Measurements from ENCODE around the gene TAF1A.
"Not testable (repeated sequence)": the region's sequence is repeated elsewhere in the genome, so short reads cannot be mapped to it uniquely, and the experiment has no call there.

TAF1A gene

DNA sequence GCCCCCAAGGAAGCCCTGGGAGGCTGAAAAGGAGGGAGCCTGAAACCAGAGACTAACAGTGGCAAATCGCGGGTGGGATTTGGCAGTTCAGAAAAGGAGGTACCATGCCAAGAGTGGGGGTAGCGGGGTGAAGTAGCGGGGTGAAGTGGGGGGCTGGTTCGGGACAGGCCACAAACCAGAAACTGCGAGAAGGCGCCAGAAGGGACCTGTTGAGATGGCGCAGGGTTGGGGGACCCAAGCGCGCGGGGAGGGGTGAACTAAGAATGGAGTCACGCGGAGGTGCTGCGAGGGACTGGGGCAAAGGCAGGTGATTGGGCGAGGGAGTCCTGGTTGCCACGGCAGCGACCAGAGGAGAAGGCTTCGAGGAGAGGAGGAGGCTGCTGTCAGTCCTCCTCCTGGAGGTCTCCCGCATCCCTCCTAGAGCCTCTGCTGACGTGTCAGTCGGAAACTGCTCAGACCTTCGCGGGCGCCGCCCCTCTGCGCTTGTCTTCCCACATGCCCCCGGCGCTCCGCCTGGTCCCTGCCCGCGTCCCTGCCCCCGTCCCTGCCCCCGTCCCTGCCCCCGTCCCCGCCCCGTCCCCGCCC lies 27.7 kb upstream of the TAF1A start:
- peak; percentile 97 to 99 for DNase-seq (ENCODE audit: low read depth in 2 of 2)
- peak overlapping the region; percentile 53 to 54 for H3K4me3 ChIP-seq (replicated peaks in 1 of 2; ENCODE audit: low read depth in 2 of 2, low read length in 2 of 2)
- TF ChIP-seq, protein P1, sequence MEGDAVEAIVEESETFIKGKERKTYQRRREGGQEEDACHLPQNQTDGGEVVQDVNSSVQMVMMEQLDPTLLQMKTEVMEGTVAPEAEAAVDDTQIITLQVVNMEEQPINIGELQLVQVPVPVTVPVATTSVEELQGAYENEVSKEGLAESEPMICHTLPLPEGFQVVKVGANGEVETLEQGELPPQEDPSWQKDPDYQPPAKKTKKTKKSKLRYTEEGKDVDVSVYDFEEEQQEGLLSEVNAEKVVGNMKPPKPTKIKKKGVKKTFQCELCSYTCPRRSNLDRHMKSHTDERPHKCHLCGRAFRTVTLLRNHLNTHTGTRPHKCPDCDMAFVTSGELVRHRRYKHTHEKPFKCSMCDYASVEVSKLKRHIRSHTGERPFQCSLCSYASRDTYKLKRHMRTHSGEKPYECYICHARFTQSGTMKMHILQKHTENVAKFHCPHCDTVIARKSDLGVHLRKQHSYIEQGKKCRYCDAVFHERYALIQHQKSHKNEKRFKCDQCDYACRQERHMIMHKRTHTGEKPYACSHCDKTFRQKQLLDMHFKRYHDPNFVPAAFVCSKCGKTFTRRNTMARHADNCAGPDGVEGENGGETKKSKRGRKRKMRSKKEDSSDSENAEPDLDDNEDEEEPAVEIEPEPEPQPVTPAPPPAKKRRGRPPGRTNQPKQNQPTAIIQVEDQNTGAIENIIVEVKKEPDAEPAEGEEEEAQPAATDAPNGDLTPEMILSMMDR (IDR thresholded peaks at IDR 0.05; ENCODE audit: low read depth, low read length) = no peak

DNA sequence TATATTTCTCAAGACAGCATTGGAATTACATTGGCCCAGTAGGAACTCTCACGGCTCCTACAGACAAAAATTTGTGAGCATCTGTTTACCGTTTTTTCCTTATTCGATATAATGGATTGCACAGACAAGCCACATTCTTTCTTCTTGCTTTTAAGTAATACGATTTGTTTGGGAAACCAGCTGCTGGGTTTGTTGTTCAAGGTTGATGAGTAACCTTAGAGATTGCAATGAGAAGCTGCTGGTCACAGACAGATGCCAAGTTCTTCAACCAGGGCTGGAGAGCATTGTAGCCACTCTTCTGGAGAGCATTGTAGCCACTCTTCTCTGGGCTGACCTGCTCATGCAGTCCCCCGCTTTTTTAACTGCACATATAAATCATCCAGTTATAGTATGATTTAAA lies 26.8 kb upstream of the TAF1A start:
- no peak overlapping the region for H3K4me3 ChIP-seq (replicated peaks in 1 of 2; ENCODE audit: low read depth in 2 of 2, low read length in 2 of 2)

DNA sequence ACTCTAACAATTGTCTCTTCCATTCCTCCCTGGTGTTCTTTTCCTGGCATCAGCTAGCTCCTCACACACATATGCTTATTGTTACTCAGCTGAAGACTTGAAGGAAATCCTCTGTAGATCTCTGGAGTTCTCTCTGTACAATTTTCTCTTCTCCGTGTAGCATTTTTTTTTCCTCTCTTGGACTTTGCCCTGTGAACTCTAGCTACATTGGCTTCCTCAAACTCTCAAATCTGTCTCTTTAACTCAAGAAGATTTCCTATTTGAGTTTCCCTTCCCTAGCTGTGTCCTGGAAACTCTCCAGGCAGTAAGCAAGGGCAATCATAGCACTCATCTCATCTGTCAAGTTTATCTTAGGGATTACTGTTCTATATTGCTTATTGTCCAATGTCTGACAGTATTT lies 23.9 kb upstream of the TAF1A start:
- TF ChIP-seq, protein P1 (IDR thresholded peaks at IDR 0.05; ENCODE audit: low read depth, low read length) = no peak
- no peak for DNase-seq (ENCODE audit: low read depth in 2 of 2)
- H3K4me3 ChIP-seq (replicated peaks in 1 of 2; ENCODE audit: low read depth in 2 of 2, low read length in 2 of 2) = no peak overlapping the region

More for the DNA sequence above, 26.8 kb upstream of the TAF1A start:
- TF ChIP-seq, protein P1 (IDR thresholded peaks at IDR 0.05; ENCODE audit: low read depth, low read length) = no peak
- DNase-seq (ENCODE audit: low read depth in 2 of 2) = peak; percentile 72 to 89

DNA sequence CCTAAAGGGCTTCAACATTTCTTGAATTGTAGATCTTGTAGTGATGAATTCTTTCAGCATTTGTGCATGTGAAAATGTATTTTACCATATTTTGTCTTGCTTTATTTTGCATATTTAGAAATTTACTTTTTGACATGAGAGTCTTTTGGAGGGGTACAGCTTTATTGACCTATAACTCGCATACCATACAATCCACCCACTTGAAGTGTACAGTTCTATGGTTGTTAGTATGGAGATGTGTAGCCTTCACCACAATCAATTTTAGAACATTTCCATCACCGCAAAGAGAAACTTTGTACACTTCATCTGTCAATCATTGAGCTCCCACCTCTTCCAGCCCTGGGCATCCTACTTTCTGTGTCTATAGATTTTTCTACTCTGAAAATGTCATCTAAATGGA lies 21.0 kb upstream of the TAF1A start:
- TF ChIP-seq, protein P1 (IDR thresholded peaks at IDR 0.05; ENCODE audit: low read depth, low read length) = no peak
- no peak for DNase-seq (ENCODE audit: low read depth in 2 of 2)
- H3K4me3 ChIP-seq (replicated peaks in 1 of 2; ENCODE audit: low read depth in 2 of 2, low read length in 2 of 2) = no peak overlapping the region

DNA sequence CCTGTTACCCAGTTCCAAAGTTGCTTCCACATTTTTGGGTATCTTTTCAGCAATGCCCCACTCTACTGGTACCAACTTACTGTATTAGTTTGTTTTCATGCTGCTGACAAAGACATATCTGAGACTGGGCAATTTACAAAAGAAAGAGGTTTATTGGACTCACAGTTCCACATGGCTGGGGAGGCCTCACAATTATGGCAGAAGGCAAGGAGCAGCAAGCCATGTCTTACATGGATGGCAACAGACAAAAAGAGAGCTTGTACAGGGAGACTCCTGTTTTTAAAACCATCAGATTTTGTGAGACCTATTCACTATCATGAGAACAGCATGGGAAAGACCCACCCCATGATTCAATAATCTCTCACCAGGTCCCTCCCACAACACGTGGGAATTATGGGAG lies 19.4 kb upstream of the TAF1A start:
- not testable (repeated sequence) for H3K4me3 ChIP-seq (replicated peaks in 1 of 2; ENCODE audit: low read depth in 2 of 2, low read length in 2 of 2); DNase-seq (ENCODE audit: low read depth in 2 of 2)

DNA sequence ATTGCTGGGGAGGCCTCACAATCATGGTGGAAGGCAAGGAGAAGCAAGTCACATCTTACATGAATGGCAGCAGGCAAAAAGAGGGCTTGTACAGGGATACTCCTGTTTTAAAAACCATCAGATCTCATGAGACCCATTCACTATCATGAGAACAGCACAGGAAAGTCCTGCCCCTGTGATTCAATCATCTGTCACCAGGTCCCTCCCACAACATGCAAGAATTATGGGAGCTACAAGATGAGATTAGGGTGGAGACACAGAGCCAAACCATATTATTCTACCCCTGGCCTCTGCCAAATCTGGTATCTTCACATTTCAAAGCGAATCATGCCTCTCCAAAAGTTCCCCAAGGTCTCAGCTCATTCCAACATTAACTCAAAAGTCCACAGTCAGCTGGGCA lies 17.0 kb upstream of the TAF1A start:
- no peak for DNase-seq (ENCODE audit: low read depth in 2 of 2)
- TF ChIP-seq, protein P1 (IDR thresholded peaks at IDR 0.05; ENCODE audit: low read depth, low read length) = no peak
- no peak overlapping the region for H3K4me3 ChIP-seq (replicated peaks in 1 of 2; ENCODE audit: low read depth in 2 of 2, low read length in 2 of 2)

DNA sequence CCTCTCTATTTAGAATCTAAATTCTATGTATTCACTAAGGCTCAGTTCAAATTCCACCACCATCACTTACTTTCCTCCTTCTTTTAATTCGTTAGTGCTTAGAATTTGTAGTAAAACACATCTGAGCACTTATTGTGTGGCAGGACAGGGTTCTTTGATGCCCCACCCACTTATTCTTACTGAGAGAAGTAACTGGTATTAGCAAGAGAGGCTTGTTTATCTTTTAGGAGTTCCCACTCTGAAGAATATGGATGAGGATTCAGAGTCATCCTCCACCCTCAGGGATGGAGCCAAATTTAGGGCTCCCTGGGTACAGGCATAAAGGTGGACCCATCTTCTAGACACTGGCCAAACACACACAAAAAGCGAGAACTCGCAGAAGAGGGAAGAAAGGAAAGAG lies 11.5 kb upstream of the TAF1A start:
- TF ChIP-seq, protein P1 (IDR thresholded peaks at IDR 0.05; ENCODE audit: low read depth, low read length) = no peak
- no peak overlapping the region for H3K4me3 ChIP-seq (replicated peaks in 1 of 2; ENCODE audit: low read depth in 2 of 2, low read length in 2 of 2)
- no peak for DNase-seq (ENCODE audit: low read depth in 2 of 2)

Measured in cardiac fibroblast (primary cell).